GM18909 (cell line): ENCODE results near the gene TAS2R42.

ENCODE experiments used
- ATAC-seq: cut with Tn5 transposase; IDR thresholded peaks from one replicate; pipeline ENCODE4 v1.9.1; 2021; ENCODE audit warnings: mild to moderate bottlenecking; ENCODE audit not compliant: unreplicated experiment, poor library complexity

The TAS2R42 gene, protein sequence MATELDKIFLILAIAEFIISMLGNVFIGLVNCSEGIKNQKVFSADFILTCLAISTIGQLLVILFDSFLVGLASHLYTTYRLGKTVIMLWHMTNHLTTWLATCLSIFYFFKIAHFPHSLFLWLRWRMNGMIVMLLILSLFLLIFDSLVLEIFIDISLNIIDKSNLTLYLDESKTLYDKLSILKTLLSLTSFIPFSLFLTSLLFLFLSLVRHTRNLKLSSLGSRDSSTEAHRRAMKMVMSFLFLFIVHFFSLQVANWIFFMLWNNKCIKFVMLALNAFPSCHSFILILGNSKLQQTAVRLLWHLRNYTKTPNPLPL

DNA sequence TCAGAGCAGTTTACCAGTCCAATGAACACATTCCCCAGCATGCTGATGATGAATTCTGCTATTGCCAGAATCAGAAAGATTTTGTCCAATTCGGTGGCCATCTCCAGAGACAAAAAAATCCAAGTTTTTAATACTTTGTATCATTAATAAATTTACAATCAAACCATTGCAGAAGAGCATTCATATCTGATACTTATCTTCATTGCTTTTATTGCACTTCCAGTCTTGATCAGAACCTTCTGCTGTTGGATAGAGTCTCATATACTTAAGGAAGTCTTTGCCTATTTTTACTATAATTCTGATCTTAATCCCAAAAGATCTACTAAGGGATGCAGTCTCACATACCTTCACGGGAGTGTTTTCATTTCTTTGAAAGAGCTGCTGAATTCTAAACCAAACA is at the start of gene TAS2R42:
TSS of gene TAS2R42 (minus strand) at position 101 of the 400 bp plus-strand sequence. CDS start at position 101, 0 bp downstream.
- no peak for ATAC-seq

DNA sequence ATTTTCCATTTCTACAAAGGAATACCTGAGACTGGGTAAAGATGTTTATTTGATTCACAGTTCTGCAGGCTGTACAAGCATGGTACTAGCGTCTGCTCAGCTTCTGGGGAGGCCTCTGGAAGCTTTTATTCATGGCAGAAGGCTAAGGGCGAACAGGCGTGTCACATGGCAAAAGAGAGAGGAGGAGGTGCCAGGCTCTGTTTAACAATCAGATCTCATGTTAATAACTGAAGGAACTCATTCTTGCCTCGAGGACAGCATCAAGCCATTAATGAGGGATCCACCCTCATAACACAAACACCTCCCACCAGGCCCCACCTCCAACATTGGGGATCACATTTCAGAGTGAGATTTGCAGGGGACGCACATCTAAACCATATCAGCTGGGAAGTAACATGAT is 46.8 kb upstream of the TAS2R42 start:
- ATAC-seq: no peak

DNA sequence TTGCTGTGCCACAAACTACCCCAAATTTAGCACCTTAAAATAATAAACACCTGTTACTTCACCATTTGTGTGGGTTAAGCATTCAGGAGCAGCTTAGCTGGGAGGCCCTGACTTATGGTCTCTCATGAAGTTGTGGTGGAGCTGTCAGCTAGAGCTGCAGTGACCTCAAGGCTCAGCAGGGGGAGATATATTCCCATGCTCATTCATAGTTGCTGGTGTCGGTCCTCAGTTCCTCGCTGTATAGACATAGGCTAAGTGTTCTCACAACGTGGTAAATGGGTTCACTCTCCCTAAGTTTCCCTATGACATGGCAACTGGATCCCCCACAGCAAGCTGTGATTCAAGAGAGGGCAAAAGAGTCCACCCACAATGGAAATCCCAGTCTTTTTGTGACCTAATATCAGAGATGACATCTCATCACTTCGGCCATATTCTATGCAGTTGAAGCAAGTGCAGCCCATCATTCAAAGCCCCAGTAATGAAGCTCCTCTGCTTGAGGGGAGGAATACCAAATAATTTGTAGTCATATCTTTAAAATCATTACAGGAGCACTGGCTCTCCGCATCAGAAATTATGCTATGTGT is 41.7 kb upstream of the TAS2R42 start:
- ATAC-seq: no peak

DNA sequence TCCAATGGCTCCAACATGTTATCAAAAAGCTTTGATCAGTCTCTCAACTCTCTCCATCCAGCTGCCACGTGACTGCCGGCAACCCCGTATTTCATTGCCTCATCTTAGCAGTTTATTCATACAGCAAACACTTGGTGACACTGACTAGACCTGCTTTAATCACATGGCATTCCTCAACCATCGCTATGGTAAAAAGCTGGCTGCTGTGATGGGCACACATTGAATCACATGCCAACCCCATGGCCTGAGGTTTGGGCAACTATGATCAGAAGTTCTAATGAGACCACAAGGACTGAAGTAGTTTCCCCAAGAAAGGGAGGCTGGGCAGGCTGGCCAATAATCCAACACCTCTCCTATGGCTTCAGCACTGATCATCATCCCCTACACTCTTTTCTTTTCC is 40.6 kb upstream of the TAS2R42 start:
- ATAC-seq: no peak

DNA sequence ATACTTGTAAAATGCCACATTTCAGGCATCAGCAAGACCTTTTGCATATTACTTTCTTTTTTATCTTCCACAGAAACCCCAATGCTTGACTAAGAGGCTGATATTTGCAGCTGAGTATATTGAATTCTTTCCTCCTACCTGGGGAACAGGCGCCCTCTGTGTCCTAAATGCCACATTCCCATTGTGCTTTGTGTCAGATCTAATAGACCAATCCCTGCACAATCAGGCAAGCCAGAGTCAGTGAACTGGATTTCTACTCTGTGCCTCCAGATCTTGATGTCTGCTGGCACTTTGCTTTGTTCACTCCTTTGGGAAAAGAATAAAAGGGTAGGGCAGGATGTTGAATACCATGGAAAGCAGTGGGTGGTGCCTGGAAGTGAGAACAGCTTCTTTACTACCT is 22.4 kb upstream of the TAS2R42 start:
- no peak for ATAC-seq

DNA sequence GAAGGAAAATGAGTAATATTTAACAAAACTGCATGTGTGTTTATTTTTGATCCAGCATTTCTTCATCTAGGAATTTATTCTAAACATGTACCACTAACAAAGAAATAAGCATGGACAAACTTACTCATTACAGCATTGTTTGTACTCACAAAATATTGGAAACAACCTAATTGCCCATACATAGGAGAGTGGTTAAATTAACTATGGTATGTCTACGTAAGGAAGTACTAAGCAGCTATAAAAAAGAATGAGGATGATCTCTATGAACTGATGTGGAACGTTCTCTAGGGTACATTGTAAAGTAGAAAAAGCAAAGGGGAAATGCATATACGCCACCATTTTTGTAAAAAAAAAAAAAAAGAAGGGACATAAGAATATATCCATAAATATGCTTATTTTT is 17.4 kb upstream of the TAS2R42 start:
- ATAC-seq: no peak

DNA sequence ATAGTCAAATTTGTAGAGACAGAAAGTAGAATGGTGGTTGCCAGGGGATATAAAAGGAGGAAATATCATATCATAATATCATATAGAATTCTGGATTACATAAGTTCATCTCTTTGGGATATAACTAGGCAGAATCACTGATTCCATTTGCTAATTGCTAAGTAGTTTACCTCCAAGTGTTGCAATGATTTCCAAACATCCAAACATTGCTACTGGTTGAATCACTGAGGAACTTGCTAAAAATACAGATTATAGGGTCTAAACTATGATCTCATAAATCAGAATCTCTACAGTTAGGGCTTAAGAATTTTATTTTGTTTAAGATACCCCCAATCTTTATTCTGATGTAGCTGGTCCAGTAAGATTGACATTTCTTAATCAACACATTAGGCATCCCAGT is 16.1 kb upstream of the TAS2R42 start:
- no peak for ATAC-seq

DNA sequence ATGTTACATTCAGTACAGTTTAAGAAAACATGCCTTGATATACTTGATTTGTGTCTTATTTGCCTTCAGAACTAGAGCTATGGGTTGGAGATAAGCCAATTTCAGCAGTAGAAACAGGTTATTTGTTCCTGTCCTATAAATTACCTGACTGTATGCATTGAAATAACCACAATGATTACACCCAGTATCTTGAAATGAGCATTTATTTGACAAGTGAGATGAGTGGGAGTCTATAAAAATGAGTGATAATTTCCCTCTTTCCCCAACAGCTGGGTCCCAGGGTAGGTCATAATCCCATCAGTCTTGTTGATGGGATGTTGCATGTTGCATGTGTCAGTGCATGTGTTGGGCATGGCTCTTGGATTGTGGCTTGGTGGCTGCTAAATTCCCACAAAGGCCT is 3.7 kb downstream of the TAS2R42 start:
- no peak for ATAC-seq

DNA sequence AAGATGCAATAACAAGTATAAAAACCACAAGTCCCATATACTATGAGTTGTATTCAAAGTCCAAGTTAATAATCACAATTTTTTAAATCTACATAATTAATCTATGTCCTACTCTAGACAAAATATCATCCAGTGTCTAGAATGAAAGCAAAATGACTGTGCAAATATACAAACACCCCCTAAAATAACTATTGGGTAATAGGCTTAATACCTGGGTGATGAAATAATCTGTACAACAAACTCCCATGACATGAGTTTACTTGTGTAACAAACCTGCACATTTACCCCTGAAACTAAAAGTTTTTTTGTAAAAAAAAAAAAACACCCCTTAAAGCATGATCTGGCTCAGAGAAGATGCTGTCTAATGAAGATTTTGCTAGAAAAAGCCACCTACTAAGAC is 4.2 kb downstream of the TAS2R42 start:
- ATAC-seq: no peak

DNA sequence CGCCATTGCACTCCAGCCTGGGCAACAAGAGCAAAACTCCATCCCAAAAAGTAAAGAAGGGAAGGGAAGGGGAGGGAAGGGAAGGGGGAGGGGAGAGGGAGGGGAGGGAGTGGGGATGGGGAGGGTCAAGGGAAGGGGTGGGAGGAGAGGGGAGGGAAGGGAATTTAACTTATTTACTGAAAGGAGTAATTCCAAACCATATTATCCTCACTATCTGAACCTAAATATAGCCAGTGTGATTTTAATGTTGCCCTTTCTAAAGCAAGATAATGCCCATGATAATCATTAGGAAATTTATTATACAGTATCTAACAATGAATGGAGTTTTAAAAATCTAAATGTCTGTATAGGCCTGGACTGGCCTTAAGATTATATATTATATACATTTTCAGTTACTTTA is 8.5 kb downstream of the TAS2R42 start:
- ATAC-seq: no peak

DNA sequence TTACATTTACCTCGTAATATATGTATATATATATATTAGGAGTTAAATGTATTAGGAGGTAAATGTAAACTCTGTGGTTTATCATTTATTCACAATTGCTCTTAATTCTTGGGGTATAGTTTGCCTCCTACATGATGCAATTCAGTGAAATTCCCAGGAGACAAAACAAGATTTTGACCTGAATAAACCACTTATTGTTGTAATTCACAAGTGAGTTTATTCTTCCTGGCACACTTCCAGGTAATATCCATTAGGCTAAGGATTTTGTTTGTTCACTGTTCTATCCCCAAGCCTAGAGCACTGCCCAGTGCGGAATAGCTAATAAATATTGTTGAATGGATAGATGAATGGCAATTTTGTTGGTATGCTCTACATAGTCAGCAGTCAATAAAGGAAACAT is 12.7 kb downstream of the TAS2R42 start:
- ATAC-seq: no peak

DNA sequence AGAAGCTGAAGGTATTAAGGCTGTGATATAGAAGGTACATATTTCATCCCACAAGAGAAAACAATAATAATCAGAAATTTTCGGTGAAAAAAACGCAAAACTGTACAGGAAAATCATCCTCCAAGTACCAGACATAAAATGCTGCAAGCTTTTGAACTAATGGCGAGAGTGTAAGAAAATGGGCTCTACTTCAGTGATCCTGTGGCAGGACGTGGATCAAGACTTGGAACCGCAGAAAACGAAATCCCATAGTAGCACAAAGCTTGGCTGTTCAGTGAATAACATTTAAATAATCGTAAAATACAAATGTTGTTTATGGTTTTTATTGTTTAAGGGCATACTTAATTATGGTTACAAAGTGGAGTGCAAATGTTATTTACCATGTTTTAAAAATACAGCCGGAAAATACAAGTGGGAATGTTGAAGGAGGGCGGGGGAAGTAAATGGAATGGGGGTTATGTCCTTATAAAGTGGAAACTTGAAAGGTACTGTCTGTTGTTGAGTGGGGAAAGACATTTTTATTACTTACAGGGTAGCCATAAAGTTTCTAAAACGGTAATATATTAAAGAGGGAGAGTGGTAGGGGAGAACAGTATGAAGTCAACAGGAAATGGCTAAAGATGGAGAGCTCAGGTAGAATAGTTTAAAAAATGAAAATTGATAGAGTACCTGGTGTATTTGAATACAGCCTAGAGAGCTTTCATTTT is 14.6 kb downstream of the TAS2R42 start:
- no peak for ATAC-seq

DNA sequence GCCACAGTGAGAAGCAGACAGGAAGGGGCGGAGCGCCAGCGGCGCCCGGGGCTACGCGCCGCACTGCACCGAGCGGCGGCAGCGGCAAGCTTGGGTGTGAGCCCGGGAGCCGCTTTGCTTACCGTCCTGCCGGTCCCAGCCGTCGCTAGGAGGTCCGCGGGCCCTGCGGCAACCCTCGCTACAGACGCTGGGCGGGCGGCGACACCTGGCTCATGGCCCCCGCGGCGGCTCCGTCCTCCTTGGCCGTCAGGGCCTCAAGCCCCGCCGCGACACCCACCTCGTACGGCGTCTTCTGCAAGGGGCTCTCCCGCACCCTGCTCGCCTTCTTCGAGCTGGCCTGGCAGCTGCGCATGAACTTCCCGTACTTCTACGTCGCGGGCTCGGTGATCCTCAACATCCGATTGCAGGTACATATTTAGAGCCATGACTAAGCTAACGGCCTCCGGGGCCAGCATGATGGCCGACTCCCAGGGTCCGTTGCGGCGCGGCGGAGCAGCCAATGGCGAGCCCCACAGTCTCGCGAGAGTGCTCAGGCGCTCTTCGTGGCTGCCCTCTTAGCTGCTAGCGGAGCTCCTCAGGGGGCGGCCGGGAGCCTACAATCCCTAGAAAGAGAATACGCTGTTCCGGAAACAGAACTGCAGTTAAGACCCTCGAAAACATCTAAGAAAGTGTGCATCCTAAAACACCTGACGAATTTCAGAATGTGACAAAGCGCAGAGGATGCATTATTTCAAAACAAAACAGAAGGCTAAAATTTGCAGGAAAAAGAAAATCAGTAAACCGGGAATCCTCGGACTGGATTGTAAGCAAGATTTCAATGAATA is 15.4 kb downstream of the TAS2R42 start, which contains the start of gene SMIM10L1:
TSS of gene SMIM10L1 (plus strand) at position 50 of the 824 bp plus-strand sequence. CDS start at position 213, 163 bp downstream.
- peak; percentile 98 for ATAC-seq

DNA sequence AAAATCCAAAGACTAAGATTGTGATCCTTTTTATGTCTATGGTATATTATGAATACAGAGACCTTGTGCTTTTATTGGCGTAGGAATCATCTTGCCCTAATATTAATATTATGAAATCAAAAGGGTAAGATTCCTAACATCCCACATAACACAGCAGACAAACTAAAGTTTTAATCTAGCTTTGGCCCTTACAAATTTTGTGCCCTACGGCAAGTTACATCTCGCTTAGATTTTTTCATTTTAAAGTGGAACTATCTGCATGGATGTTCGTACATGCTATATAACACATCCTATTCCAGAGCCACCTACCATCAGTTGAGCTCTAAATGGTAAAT is 16.0 kb downstream of the TAS2R42 start:
- no peak for ATAC-seq

DNA sequence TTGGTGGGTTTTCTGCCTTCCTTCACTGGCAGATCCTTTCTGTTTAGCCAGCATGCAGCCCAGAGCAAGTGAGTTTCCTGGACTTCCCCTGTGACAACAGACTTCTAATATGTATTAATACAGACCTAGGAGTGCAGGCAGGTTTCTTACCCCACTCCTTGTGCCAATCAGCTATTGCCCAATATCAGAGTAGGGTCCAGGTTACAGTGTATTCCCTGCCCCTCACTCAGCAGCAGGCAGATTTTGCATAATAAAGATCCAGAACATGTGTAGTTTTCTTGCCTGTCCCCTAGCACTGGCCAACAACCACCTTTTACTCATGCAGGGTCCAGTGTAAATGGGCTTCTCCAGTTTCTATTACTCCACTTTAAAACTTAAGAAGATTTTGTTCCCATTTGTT is 20.4 kb downstream of the TAS2R42 start:
- ATAC-seq: no peak

DNA sequence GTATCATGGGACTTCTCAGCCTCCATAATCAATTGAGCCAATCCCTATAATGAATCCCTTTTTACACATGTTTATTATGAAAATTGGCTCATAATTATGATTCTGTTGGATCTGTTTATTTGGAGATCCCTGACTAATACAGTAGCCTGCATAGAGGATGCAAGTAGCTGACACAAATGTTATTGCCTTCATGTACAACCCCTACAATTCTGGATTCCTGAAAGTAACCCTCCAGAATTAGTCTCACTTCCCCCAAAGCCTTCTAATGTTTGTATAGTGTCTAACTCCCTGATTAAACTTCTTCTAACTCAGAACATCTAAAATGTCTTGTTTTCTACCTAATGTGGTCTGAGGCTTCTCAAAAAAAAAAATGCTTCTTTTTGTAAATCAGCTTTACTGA is 22.4 kb downstream of the TAS2R42 start:
- no peak for ATAC-seq

DNA sequence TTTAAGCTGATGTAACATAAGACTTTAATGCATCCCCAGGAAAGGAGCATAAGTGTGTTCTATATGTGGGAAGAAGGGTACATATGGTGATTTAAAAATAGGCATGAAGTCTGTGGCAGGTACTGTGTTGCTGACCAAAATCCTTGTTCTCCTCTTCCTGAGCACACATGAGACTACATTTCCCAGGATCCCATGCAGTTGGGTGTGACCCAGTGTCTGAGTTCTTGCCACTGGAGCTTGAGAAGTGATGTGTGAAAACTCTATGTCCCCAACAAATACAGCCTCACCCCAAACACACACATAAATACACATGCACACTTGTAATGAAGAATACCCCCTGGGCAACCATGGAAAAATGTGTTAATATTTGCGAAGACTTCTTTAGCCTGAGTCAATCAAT is 24.2 kb downstream of the TAS2R42 start:
- ATAC-seq: no peak

DNA sequence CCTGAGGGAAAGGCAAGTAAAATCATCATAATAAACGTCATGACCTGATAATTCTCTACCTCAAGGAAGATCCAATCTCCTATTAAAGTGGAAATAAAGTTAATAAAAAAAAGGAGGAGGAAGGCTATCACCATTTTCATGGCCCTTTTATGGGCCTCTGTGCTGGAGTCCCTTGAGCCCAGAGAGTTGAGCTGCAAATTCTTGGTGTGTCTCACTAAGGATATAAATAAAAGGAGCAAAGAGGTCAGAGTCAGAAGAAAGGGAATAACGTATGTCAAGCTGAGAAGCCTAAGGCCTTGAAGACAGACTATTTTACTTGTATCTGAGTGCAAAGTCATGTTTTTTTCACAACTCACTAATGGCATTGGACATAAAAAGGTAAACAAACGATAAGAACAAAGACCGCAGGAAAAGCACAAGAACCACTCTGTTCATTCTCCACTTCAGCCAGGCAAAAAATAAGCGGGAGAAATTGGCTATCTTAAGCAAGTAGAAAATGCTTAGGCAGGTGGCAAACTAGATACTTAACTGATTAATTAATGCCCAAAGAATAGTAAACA is 27.8 kb downstream of the TAS2R42 start:
- ATAC-seq: no peak

DNA sequence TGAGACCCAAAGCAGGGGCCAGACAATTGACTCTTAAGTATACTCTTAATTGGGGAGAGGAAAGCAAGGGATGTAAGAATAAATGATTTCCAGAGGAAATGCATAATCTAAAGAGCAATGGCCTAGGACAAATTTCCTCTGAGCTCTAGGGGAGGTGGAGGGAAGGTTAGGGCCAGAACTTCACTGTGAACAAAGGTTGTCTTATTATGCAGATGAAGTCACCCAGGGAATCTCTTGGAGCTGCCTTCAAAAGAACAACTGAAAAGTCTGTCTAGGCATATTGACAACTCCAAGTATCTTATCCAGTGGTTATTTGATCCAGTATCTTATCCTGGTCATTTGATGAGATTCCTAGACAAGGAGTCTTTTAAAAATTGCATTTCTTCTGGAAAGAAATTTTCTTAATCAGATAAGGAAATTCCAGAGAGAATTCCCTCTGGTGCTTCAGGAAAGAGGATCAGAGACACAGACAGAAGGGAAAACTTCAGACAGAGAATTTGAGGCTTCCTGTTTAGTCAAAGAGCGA is 32.3 kb downstream of the TAS2R42 start:
- ATAC-seq: no peak

DNA sequence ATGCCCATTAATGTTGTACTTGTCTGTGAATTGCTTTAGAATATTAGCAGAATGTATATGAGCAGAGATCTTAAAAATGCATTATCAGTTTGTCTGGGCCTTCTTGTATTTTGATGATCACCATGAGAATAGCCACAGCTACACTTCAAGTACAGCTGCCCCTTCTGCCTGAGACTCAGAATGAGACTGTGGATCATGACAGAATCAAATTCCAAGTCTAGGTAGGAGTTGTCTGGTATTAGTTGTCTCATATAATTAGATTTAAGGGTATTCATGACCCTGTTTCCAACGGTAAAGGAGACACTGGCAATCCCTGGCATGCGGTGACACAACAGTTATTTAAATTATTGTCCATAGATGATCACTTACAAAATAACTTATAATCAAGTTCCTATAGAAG is 34.0 kb downstream of the TAS2R42 start:
- no peak for ATAC-seq
